ENCODE data around the gene MLST8. TPM values are rescaled to one million over a fixed set of nuclear protein-coding genes. Genes with fewer than 3 reads are reported as not detected.
A peak's percentile ranks its signal among the peaks of the same experiment; 100 is the strongest.

The MLST8 gene
- total and polyA plus RNA-seq, 2 of the 8 experiments (the other 6 are each of a cell fraction or from before 2014, with no cell fraction given), result 67.6 to 321 TPM

GRCh38 chr16:2256531-2257140 lies 51.4 kb downstream of the MLST8 start:
- H3K4me2 ChIP-seq (ENCODE audit: insufficient read depth in 1 of 2, low read depth in 2 of 2, low read length in 2 of 2), result no peak overlapping the region
- H3K27ac ChIP-seq (ENCODE audit: low read depth, low read length), result no peak overlapping the region
- ChIA-PET CTCF (ENCODE audit: partially characterized antibody) (interaction anchor here (0.8 to 1.8 kb wide), 6 partner anchors 9 to 244 kb away, joined by 3 to 5 read pairs (median 4); partner anchors contain the start of gene ABCA3), POLR2A (ENCODE audit: partially characterized antibody) (interaction anchor here (1.0 to 13.9 kb wide), 10 partner anchors 9 to 190 kb away, joined by 3 to 228 read pairs (median 4); partner anchors contain the start of genes BRICD5, DNASE1L2, PGP and RNPS1)
- no peak overlapping the region for H2BK5ac ChIP-seq (ENCODE audit: low read depth, low read length)
- H3K14ac ChIP-seq (ENCODE audit: insufficient read length), result no peak overlapping the region
- H3K18ac ChIP-seq (ENCODE audit: extremely low read depth, low read length), result no peak overlapping the region
- H3K23me2 ChIP-seq (ENCODE audit: low read depth, low read length), result 0 out of 2 replicates have a peak, but pooled peaks cover 2% of the 10 kb centered on the region
- H3K23ac ChIP-seq (ENCODE audit: insufficient read length), result no peak overlapping the region
- FAIRE-seq, result no peak
- no peak overlapping the region for H3K56ac ChIP-seq (replicated peaks; ENCODE audit: insufficient read length, low read depth, low read length)
- H3K27me3 ChIP-seq (replicated peaks in 1 of 4; ENCODE audit: control insufficient read depth in 3 of 4, extremely low read depth in 1 of 4, insufficient read depth in 3 of 4, low read length in 3 of 4), result no peaks in the 10 kb centered on the region
- H2BK20ac ChIP-seq (ENCODE audit: low read length), result no peak overlapping the region
- H2AFZ ChIP-seq (ENCODE audit: low read length), result no peak overlapping the region
- H2AK5ac ChIP-seq (ENCODE audit: low read depth, low read length), result no peak overlapping the region
- H3K4me1 ChIP-seq (replicated peaks in 1 of 4; ENCODE audit: control insufficient read depth in 3 of 4, insufficient read depth in 4 of 4, low read length in 3 of 4), result peaks cover 0 to 6% (median 5%) of the 10 kb centered on the region in 4 experiments; a peak in 5 of 7 replicates
- H3K4ac ChIP-seq (replicated peaks; ENCODE audit: insufficient read length, low read depth, low read length), result no peak overlapping the region
- H2BK12ac ChIP-seq (ENCODE audit: low read depth, low read length), result no peak overlapping the region
- H4K8ac ChIP-seq (ENCODE audit: extremely low read depth, insufficient read depth, low read length), result no peak overlapping the region
- H3K79me1 ChIP-seq (ENCODE audit: low read depth, low read length), result peaks cover 4% of the 10 kb centered on the region; the same call in 1 of the 2 replicates
- 95% methylated on average over 12 of the region's 12 CpGs; no CpG with 5 or more reads in 1 of the 2 experiments for WGBS, 2 experiments (ENCODE audit: extremely low coverage in 1 of 2, insufficient coverage in 1 of 2, insufficient read length in 1 of 2, insufficient replicate concordance in 2 of 2, low coverage in 1 of 2, low lambda C conversion rate in 2 of 2, missing lambda C conversion rate in 1 of 2)
- no peak overlapping the region for H4K91ac ChIP-seq (replicated peaks; ENCODE audit: insufficient read length, low read length)
- peaks cover 0 to 22% of the 10 kb centered on the region in 2 experiments; a peak in 2 of 4 replicates for H3K79me2 ChIP-seq (ENCODE audit: control insufficient read depth in 1 of 2, insufficient read depth in 2 of 2, low read length in 2 of 2)
- no peak overlapping the region for H3K4me3 ChIP-seq (ENCODE audit: extremely low read depth in 1 of 4, insufficient read depth in 2 of 4, low read depth in 3 of 4, low read length in 4 of 4)
- no peak overlapping the region for H3K9ac ChIP-seq (replicated peaks in 1 of 4; ENCODE audit: extremely low read depth in 1 of 4, low read depth in 3 of 4, low read length in 3 of 4)
- DNase-seq (ENCODE audit: low read depth in 1 of 2, low spot score in 2 of 2), result no peak
- H2BK15ac ChIP-seq (ENCODE audit: low read length), result no peak overlapping the region
- no peaks in the 10 kb centered on the region for H3K9me3 ChIP-seq (ENCODE audit: insufficient read depth in 2 of 2, low read depth in 1 of 2, low read length in 1 of 2)
- H2BK120ac ChIP-seq (replicated peaks; ENCODE audit: low read depth, low read length), result no peak overlapping the region
- H3K36me3 ChIP-seq (ENCODE audit: control insufficient read depth in 2 of 4, insufficient read depth in 4 of 4, low read length in 3 of 4), result peaks cover 37 to 92% (median 66%) of the 10 kb centered on the region in 4 experiments
- H4K20me1 ChIP-seq (replicated peaks in 1 of 2; ENCODE audit: control insufficient read depth in 1 of 2, insufficient read depth in 2 of 2, low read length in 2 of 2), result peaks cover 17 to 21% of the 10 kb centered on the region in 2 experiments
- H4K5ac ChIP-seq (ENCODE audit: insufficient read length, low read depth, low read length), result no peak overlapping the region
- TF ChIP-seq POLR2AphosphoS5 (IDR thresholded peaks at IDR 0.05; ENCODE audit: low read depth, low read length), result 0 out of 2 replicates have a peak, but pooled peaks have one; percentile 30
- TF ChIP-seq SAP30 (IDR thresholded peaks at IDR 0.05; ENCODE audit: insufficient read depth, insufficient replicate concordance, low read length), result no peak

All from H1 (cell line).